HG03045 (cell line): ENCODE measurements around the gene CRYBG3.

Source experiments
- ATAC-seq: cut with Tn5 transposase; IDR thresholded peaks from one replicate; pipeline ENCODE4 v1.9.1; 2021; ENCODE audit warnings: mild to moderate bottlenecking, moderate library complexity; ENCODE audit not compliant: unreplicated experiment

CRYBG3 gene

DNA sequence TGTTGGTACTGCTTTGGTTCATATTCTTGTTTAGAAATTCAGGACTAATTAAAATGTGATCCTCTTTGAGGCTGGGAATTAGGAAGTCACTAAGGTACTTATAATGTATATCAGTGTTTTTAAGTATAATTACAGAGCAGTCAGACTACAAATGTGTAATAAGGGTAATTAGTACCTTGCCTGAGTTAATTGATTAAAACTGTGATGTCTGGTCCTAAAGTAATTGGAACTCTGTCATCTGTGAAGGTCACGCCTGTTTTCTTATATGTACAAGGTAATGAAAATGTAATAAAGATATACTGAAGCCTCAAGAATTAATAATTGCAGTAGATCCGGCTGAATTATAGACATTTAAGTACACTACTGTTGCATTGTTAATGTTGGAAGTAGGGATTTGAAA lies 117.6 kb downstream of the CRYBG3 start:
- ATAC-seq = no peak

DNA sequence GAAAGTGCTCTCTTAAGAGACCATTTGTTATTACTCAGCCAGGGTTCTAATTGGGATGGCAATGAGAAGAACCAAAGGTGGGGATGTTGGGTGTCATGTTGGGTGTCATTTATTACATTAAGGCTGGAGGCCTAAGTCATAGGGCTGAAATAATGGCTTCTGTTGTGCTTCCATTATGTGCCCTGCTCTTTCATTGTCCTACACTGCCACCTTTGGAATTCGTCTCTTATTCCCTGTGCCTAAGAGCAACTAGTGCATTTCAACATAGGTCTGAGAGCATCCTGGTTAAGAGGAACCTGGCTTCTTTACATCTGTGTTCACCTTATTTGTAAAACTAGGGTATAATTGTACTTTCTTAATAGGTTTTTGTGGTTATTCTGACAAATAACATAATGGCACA lies 118.2 kb downstream of the CRYBG3 start:
- ATAC-seq = no peak

DNA sequence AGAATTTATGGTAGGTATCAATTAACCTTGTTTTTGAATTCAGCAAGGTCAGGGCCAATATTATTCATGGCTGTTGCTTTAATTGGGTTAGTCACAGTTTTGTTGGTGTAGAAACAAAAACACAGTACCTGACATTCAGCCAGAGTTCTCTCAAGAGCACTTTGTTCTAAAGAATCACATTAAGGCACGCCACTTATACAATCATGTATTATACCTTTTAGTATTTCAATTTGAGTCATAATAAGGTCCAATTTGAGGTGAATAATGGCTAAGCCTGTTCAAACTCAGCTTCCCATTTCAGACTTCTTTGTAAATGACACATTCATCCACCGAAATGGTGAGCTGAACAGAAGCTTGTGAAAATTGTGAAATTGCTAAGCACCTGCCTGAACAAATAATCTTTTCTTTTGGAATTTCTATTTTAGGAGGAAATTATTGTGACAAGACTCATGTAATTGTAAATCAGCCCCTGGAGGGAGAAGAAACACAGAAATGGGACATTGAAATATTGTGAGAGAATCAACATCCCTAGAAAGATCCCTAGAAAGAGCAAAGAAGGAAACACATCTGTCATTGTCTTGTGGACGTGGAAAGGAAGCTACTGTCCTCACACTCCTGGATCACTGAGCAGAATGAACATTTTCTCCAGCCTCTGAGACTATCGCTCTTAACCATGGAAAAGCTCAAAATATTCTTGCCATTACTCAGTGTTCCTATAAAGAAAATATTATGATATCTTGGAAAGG lies 121.2 kb downstream of the CRYBG3 start:
- ATAC-seq = no peak

GRCh38 chr3:97948351-97949109 lies 126.7 kb downstream of the CRYBG3 start:
- no peak for ATAC-seq

DNA sequence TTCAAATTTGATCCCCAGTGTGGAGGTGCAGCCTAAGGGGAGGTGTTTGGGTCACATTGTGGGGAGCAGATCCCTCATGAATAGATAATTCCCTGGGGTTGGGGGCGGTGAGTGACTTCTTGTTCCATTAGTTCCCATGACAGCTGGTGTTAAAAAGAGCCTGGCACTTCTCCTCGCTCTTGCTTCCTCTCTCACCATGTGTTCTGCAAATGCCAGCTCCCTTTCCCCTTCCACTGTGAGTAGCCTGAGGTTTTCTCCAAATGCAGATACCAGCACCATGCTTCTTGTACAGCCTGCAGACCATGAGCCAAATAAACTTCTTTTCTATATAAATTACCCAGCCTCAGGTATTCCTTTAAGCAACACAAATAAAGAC lies 127.3 kb downstream of the CRYBG3 start:
- ATAC-seq = no peak

- ATAC-seq = no peak
Observed at GRCh38 chr3:97949743-97950142, 127.9 kb downstream of the CRYBG3 start.

DNA sequence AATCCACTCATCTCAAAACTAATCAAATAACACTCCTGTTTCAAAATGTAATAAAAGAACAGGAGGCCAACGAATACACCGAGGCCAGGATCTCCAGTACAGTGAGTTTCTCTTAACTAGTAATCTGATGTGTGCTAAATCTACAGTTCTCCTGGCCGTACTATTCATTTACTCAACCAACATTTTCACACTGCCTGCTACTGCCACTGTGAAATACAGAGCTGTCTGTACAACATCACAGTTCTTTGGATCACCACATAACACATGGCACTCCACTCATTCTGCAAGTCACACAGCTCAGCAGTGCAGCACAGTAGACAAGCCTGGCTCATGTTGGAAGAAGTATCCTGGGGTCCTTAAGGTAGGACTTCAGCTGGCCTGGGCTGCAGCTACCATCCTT lies 128.5 kb downstream of the CRYBG3 start:
- ATAC-seq = no peak

GRCh38 chr3:97952280-97952679 lies 130.5 kb downstream of the CRYBG3 start:
- ATAC-seq = no peak

GRCh38 chr3:97952872-97953271 lies 131.1 kb downstream of the CRYBG3 start:
- ATAC-seq = no peak

- ATAC-seq = no peak
Observed at GRCh38 chr3:97954228-97954827, 132.5 kb downstream of the CRYBG3 start.

DNA sequence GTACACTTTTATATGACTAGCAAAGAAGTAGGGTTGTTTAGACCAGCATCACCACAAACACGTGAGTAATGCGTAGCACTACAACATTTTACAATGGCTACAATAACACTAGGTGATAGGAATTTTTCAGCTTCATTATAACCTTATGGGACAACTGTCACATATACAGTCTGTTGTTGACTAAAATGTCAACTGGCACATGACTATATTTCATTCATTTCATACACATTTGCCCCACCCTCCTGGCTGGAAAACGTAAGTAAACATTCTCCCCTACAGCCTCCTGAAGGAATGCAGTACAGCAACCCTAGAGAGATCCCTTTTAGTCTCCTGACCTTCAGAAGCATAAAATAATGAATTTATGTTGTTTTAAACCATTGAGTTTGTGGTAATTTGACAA lies 134.2 kb downstream of the CRYBG3 start:
- ATAC-seq = no peak

DNA sequence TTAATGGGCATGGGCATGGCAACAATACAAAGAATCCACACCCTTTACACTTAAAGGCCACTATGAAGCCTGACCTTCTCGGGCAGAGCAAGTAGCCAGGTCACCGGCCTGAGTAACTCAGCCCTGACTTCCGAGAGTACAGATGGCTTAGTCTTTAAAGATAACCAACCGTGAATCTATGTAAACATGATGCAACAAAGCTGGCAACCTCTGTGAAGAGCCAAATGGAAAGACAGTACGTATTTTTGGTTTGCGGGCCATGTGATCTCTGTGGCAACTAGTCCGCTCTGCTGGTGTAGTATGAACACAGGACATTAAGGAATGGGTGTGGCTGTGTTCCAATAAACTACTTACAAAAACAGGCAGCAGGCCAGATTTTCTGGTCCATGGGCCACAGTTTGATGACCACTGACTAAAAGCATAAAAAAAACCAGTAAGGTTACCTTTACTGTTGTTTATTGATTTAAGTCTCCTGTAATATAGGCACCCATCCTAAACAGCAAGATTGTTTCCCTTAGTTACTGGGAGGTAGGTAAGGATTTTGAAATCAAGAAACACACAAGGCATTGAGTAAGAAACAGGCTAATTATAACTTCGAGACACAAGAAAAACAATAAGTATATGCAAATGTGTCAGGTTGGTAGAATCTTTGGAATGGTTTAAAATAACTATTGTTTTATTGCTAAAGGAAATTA lies 136.0 kb downstream of the CRYBG3 start:
- ATAC-seq = no peak

GRCh38 chr3:97958396-97958795 lies 136.6 kb downstream of the CRYBG3 start:
- ATAC-seq = no peak

- ATAC-seq = no peak
Observed at GRCh38 chr3:97958796-97959195, 137.0 kb downstream of the CRYBG3 start.

DNA sequence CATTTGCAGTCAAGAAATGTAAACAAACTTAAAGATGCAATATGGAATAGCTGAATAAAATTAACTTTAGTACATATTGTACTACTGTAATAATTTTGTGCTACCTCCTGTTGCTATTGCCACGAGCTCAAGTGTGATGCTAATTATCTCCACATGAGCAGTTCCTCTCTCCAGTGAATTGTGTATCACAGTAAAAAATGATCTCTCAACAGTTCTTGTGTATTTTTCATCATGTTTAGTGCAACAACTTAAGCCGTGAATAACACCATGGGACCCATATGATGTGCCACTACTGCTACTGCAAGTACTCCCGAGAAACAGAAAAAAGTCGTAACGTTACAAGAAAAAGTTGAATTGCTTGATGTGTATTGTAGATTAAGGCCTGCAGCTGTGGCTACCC lies 138.1 kb downstream of the CRYBG3 start:
- ATAC-seq = no peak

GRCh38 chr3:97960551-97960950 lies 138.7 kb downstream of the CRYBG3 start:
- no peak for ATAC-seq

DNA sequence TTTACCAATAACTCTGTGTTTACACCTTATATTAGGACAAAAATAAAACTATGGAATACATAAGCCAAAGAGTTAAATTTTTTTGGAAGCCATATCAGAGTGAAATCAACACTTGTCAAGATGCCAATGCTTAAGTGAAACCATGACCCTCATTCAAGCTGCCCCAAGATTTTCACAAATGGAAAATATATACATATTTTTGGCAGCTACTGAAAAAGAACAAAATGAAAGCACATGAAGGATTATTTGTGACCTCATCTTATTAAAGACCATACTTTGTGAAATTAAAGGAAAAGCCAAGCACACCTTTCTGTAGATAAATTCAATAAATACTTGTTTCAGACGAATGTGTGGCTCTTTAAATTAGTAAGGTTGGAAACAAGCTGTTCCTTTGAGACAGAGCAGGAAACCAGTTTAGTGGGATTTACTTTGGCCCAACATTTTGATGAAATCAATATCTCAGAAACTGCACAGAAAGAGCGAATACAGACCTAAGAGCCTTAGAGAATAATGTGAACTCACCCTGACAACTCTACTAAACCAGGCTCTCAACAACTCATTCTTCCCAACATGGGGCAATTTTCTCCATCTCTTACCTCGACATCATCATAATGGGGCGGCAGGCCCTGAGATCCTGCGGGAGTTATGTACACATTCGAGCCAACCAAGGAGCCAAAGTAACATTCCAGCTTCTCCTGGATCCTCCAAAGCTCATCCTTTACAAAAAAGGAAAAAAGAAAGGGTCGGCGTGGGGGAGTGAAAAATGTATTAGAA lies 139.4 kb downstream of the CRYBG3 start:
- no peak for ATAC-seq

GRCh38 chr3:97967966-97968365 lies 146.2 kb downstream of the CRYBG3 start:
- no peak for ATAC-seq

DNA sequence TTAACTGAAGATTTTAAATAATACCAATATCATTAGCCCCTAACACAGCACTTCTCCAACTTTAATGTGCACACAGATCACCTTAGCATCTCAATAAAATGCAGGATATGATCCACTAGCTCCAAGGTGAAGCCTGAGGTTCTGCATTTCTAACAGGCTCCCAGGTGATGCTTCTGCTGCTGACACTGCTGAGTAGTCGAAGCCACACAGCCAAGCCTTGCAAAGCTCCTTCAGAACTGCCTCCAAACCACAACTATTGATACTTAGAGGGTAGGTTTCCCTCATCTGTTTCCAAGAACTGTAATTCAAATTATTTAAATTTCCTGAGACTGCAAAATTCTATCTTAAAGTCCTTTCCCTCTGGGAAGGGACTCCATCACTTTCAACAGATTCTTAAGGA lies 146.6 kb downstream of the CRYBG3 start:
- no peak for ATAC-seq

- no peak for ATAC-seq
Observed at GRCh38 chr3:97969541-97969940, 147.7 kb downstream of the CRYBG3 start.

DNA sequence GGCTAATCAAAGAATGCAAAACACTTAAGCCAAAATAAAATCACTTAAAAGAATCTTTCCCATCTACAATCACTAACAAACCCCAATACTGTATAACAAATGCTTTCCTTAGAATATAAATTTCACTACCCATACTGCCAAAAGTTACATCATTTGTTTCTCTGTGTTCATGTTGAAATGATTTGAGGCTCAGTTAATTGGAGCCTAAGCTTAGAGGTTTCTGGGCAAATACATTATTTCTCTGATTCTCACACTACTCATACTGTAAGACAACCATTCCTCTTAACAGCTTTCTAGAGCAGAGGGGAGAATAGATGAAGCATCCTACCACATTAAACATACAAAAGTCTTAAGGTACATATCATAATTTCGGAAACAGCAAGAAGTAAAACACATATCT lies 148.3 kb downstream of the CRYBG3 start:
- no peak for ATAC-seq
